ENCODE measurements around the gene NEURL1B.

- TF ChIP-seq CTCF (conservative IDR thresholded peaks at IDR 0.05; ENCODE audit: low read length) (no peak), EZH2phosphoT487 (IDR thresholded peaks at IDR 0.05; ENCODE audit: borderline replicate concordance, low read depth, low read length) (no peak)
Measured at GRCh38 chr5:172728481-172729241, 87.6 kb downstream of the NEURL1B start.
